GM12878 (cell line): Measurements from ENCODE around the gene S1PR2. TPM values are rescaled to one million over a fixed set of nuclear protein-coding genes. Genes with fewer than 3 reads are reported as not detected.

Experiments used
- BRCA1 ChIP-seq: IDR thresholded peaks from 2 replicates; pipeline ENCODE4 v1.6.1; 2011; ENCODE audit warnings: low read depth, low read length, improper control_type of control experiment
- CREB1 ChIP-seq: IDR thresholded peaks from 2 replicates; pipeline ENCODE4 v1.6.1; 2012; ENCODE audit warnings: low read depth, mild to moderate bottlenecking, inconsistent platforms
- FOXM1 ChIP-seq: IDR thresholded peaks from 2 replicates; pipeline ENCODE4 v1.6.1; 2012; ENCODE audit warnings: low read depth, mild to moderate bottlenecking, inconsistent platforms, low read length, moderate library complexity
- IKZF2 ChIP-seq, 2 experiments: fragments of 450-650 bp; IDR thresholded peaks; 2 replicates each; pipeline ENCODE4 v1.6.1; 2017; ENCODE audit warnings: mild to moderate bottlenecking in 2 of 2, moderate library complexity in 2 of 2
- JUND ChIP-seq: IDR thresholded peaks from 2 replicates; pipeline ENCODE4 v1.6.1; 2012; ENCODE audit warnings: low read depth, mild to moderate bottlenecking, low read length, improper control_type of control experiment, moderate library complexity
- KDM1A ChIP-seq: fragments of 200-600 bp; sonication (generic); IDR thresholded peaks from 2 replicates; pipeline ENCODE4 v1.6.1; 2016; ENCODE audit warnings: borderline replicate concordance
- MEF2A ChIP-seq: IDR thresholded peaks from 2 replicates; pipeline ENCODE4 v1.6.1; 2011; ENCODE audit warnings: low read depth, mild to moderate bottlenecking, low read length, moderate library complexity; ENCODE audit not compliant: insufficient read depth
- MTA2 ChIP-seq: fragments of 450-650 bp; IDR thresholded peaks from 2 replicates; pipeline ENCODE4 v1.6.1; 2016; ENCODE audit warnings: low read depth, mild to moderate bottlenecking, moderate library complexity
- MYC ChIP-seq: IDR thresholded peaks from 2 replicates; pipeline ENCODE4 v1.6.1; 2011; ENCODE audit warnings: mild to moderate bottlenecking, low read length, moderate library complexity, inconsistent platforms; ENCODE audit not compliant: insufficient read depth, insufficient replicate concordance, insufficient read length, severe bottlenecking
- NBN ChIP-seq: fragments of 450-650 bp; IDR thresholded peaks from 2 replicates; pipeline ENCODE4 v1.6.1; 2016
- NFIC ChIP-seq: IDR thresholded peaks from 2 replicates; pipeline ENCODE4 v1.6.1; 2012; ENCODE audit warnings: low read depth, mild to moderate bottlenecking, inconsistent platforms, low read length, moderate library complexity
- NFYA ChIP-seq: IDR thresholded peaks from 2 replicates; pipeline ENCODE4 v1.6.1; 2011; ENCODE audit warnings: low read depth, mild to moderate bottlenecking, low read length, improper control_type of control experiment, borderline replicate concordance
- PAX8 ChIP-seq: fragments of 450-650 bp; IDR thresholded peaks from 2 replicates; pipeline ENCODE4 v1.6.1; 2017; ENCODE audit warnings: mild to moderate bottlenecking, moderate library complexity
- SMARCA5 ChIP-seq: fragments of 450-650 bp; IDR thresholded peaks from 2 replicates; pipeline ENCODE4 v1.6.1; 2017; ENCODE audit warnings: mild to moderate bottlenecking
- SREBF1 ChIP-seq: IDR thresholded peaks from 2 replicates; pipeline ENCODE4 v1.6.1; 2012; ENCODE audit warnings: mild to moderate bottlenecking, low read length
- SREBF2 ChIP-seq: IDR thresholded peaks from 2 replicates; pipeline ENCODE4 v1.6.1; 2012; ENCODE audit warnings: mild to moderate bottlenecking, low read length
- SUZ12 ChIP-seq: fragments of 200-600 bp; sonication (generic); IDR thresholded peaks from one replicate; pipeline ENCODE4 v1.6.1; 2018; ENCODE audit warnings: antibody characterized with exemption, mild to moderate bottlenecking; ENCODE audit not compliant: unreplicated experiment
- TBL1XR1 ChIP-seq: IDR thresholded peaks from 2 replicates; pipeline ENCODE4 v1.6.1; 2012; ENCODE audit warnings: low read depth, low read length, improper control_type of control experiment
- USF1 ChIP-seq: IDR thresholded peaks from 2 replicates; pipeline ENCODE4 v1.6.1; 2011; ENCODE audit warnings: borderline replicate concordance, low read depth, mild to moderate bottlenecking, moderate library complexity, mixed read lengths, low read length; ENCODE audit not compliant: insufficient read depth; ENCODE audit errors: extremely low read length
- ZBTB11 ChIP-seq: fragments of 450-650 bp; formaldehyde crosslinking; IDR thresholded peaks from 2 replicates; pipeline ENCODE4 v1.5.0; 2022; ENCODE audit warnings: mild to moderate bottlenecking, missing genetic modification characterization
- ZNF24 ChIP-seq: fragments of 450-650 bp; IDR thresholded peaks from 2 replicates; pipeline ENCODE4 v1.6.1; 2017; ENCODE audit warnings: antibody characterized with exemption, mild to moderate bottlenecking
- ZNF592 ChIP-seq: fragments of 450-650 bp; IDR thresholded peaks from 2 replicates; pipeline ENCODE4 v1.6.1; 2017; ENCODE audit warnings: mild to moderate bottlenecking, moderate library complexity
- ZZZ3 ChIP-seq: IDR thresholded peaks from 2 replicates; pipeline ENCODE4 v1.6.1; 2011; ENCODE audit warnings: low read depth; ENCODE audit not compliant: control insufficient read depth, insufficient read length
- polyA plus RNA-seq, 11 experiments: library from polyadenylated mRNA; depleted of rRNA in 4 of 11; unstranded in 6 of 11; stranded (reverse) in 5 of 11; fragments of >200 nt; fragmentation: Nextera tagmentation in 4 of 11; fragmentation: Illumina TruSeq in 1 of 11; extraction: Ambion mirVana in 4 of 11; extraction: Trizol in 1 of 11; gene quantifications; 1 replicate in 1 of 11; 2 replicates in 10 of 11; pipeline versions ENCODE4 v1.2.1 to v1.2.3, GENCODE V29; 2011 to 2016; ENCODE audit warnings: inconsistent platforms in 2 of 11, missing spikeins in 2 of 11, low read depth in 1 of 11
- total RNA-seq, 4 experiments: library from RNA; depleted of rRNA in 3 of 4; stranded (reverse); fragments of >200 nt in 3 of 4; fragmentation: Illumina TruSeq in 1 of 4; extraction: Trizol in 1 of 4; gene quantifications; 2 replicates each; pipeline versions ENCODE4 v1.2.1 to v1.2.3, GENCODE V29; 2013 to 2021

The S1PR2 gene
- total and polyA plus RNA-seq, 10 of the 15 experiments (the other 5 are each of a cell fraction or from before 2014, with no cell fraction given): 4.9 to 26.8 (median 11.6) TPM

GRCh38 chr19:10270180-10270615 is 39.1 kb upstream of the S1PR2 start (continued):
- TF ChIP-seq USF1 (no peak), CREB1 (peak; percentile 71), JUND (no peak), TBL1XR1 (peak; percentile 72), IKZF2 (IDR thresholded peaks at IDR 0.05) (peak; percentile 90 to 94), SREBF1 (no peak), ZZZ3 (no peak), MYC (peak; percentile 12), NFYA (no peak), MEF2A (no peak), SREBF2 (no peak), PAX8 (no peak), BRCA1 (no peak), ZNF24 (0 out of 2 replicates have a peak, but pooled peaks have one; percentile 7), FOXM1 (0 out of 2 replicates have a peak, but pooled peaks have one; percentile 7), ZNF592 (no peak; the same call in 1 of the 2 replicates), KDM1A (no peak), NFIC (no peak; the same call in 1 of the 2 replicates), MTA2 (peak; percentile 79; the same call in 1 of the 2 replicates), SUZ12 (no peak), ZBTB11 (no peak), NBN (peak; percentile 16), SMARCA5 (peak; percentile 17)
- TF ChIP-seq, all 136 proteins: peak for 50
